ENCODE measurements around the gene FBXL5. TPM values are rescaled to one million over a fixed set of nuclear protein-coding genes. Genes with fewer than 3 reads are reported as not detected.

The FBXL5 gene
- total and polyA plus RNA-seq, 2 donors (not counting 3 experiments of a cell fraction or from before 2014, with no cell fraction given): 42.2 to 60.2 TPM

DNA sequence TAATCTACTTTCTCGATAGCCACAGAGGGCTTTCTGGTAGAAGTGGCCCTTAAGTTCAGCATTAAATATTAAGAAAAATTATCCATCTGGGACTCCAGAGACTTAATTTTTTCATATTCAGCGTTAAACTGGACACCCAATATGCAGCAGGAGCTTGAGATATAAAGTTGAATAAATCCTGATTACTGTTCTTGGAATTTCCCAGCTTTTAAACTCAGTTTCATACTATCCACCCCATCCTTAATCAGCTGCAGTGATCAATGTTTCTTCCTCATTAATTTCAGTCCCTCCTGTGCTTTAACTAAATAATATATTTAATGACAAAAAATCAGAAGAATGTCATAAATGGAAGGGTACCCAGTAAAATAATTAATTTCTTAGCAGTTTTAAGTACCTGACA is 3.6 kb upstream of the FBXL5 start:
- TF ChIP-seq, protein P1, sequence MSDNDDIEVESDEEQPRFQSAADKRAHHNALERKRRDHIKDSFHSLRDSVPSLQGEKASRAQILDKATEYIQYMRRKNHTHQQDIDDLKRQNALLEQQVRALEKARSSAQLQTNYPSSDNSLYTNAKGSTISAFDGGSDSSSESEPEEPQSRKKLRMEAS (IDR thresholded peaks at IDR 0.05; ENCODE audit: insufficient read depth, insufficient read length): no peak
- TF ChIP-seq POLR2A (IDR thresholded peaks at IDR 0.05; ENCODE audit: low read depth, low read length): no peak
- no peak for TF ChIP-seq JUN (IDR thresholded peaks at IDR 0.05; ENCODE audit: borderline replicate concordance, insufficient read depth, insufficient read length, low read depth)
- no peak for TF ChIP-seq POLR2AphosphoS5 (IDR thresholded peaks at IDR 0.05; ENCODE audit: insufficient read depth, low read depth, low read length)
- TF ChIP-seq MYC (IDR thresholded peaks at IDR 0.05; ENCODE audit: low read depth, low read length): no peak
- TF ChIP-seq, protein P2, sequence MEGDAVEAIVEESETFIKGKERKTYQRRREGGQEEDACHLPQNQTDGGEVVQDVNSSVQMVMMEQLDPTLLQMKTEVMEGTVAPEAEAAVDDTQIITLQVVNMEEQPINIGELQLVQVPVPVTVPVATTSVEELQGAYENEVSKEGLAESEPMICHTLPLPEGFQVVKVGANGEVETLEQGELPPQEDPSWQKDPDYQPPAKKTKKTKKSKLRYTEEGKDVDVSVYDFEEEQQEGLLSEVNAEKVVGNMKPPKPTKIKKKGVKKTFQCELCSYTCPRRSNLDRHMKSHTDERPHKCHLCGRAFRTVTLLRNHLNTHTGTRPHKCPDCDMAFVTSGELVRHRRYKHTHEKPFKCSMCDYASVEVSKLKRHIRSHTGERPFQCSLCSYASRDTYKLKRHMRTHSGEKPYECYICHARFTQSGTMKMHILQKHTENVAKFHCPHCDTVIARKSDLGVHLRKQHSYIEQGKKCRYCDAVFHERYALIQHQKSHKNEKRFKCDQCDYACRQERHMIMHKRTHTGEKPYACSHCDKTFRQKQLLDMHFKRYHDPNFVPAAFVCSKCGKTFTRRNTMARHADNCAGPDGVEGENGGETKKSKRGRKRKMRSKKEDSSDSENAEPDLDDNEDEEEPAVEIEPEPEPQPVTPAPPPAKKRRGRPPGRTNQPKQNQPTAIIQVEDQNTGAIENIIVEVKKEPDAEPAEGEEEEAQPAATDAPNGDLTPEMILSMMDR (IDR thresholded peaks at IDR 0.05; ENCODE audit: extremely low read depth in 1 of 2, insufficient read depth in 1 of 2, low read depth in 1 of 2, low read length in 2 of 2): no peak
- no peak for TF ChIP-seq EZH2 (IDR thresholded peaks at IDR 0.05; ENCODE audit: borderline replicate concordance, low read depth, low read length, severe bottlenecking)
- TF ChIP-seq FOS (IDR thresholded peaks at IDR 0.05; ENCODE audit: borderline replicate concordance, insufficient read depth, low read length): no peak
- no peak for TF ChIP-seq GATA2 (IDR thresholded peaks at IDR 0.05; ENCODE audit: insufficient read depth, insufficient read length, low read depth, low read length)
- Histone ChIP-seq H3K36me3 (ENCODE audit: control insufficient read depth in 2 of 2, extremely low read depth in 1 of 2, insufficient read depth in 2 of 2, low read length in 2 of 2) (no peaks in the 10 kb centered on the region), H3K9ac (replicated peaks; ENCODE audit: extremely low read depth, insufficient read depth, low read length) (no peak overlapping the region), H4K20me1 (replicated peaks; ENCODE audit: control insufficient read depth, extremely low read depth, insufficient read depth, low read length) (no peaks in the 10 kb centered on the region), H3K79me2 (ENCODE audit: control insufficient read depth, insufficient read depth, low read length) (peaks cover 13% of the 10 kb centered on the region), H3K4me1 (ENCODE audit: control insufficient read depth, extremely low read depth, insufficient read depth, low read length) (peaks cover 12% of the 10 kb centered on the region), H3K4me2 (ENCODE audit: insufficient read depth, low read length) (no peak overlapping the region), H3K27me3 (ENCODE audit: control insufficient read depth in 2 of 2, insufficient read depth in 2 of 2, low read length in 2 of 2) (no peaks in the 10 kb centered on the region), H3K9me3 (replicated peaks; ENCODE audit: control insufficient read depth, insufficient read depth, low read length) (no peaks in the 10 kb centered on the region), H3K9me1 (replicated peaks; ENCODE audit: control insufficient read depth, extremely low read depth, insufficient read depth, low read length) (no peaks in the 10 kb centered on the region), H2AFZ (ENCODE audit: low read depth, low read length) (no peak overlapping the region), H3K4me3 (replicated peaks in 1 of 3; ENCODE audit: insufficient read depth in 1 of 3, low read depth in 1 of 3, low read length in 3 of 3) (no peak overlapping the region), H3K27ac (ENCODE audit: insufficient read depth, low read depth, low read length) (no peak overlapping the region)
- FAIRE-seq (no peak), DNase-seq (ENCODE audit: low read depth, low spot score) (no peak)
- POLR2A ChIA-PET: no interaction called here
- CTCF ChIA-PET: no interaction called here
- dilution Hi-C loops (cut with MboI; ENCODE audit: extremely low pct_ligation_motif_present, low sequenced_read_pairs): no loop called here
- BruUV-seq (replicated peaks): no TSS peak
- intact Hi-C loops (cut with micrococcal nuclease): loop anchor here (10.0 kb wide), 2 partner anchors 424 to 566 kb away; partner anchors contain the start of gene TAPT1
